Measurements from ENCODE around the gene ZNF608.

GRCh38 chr5:124704594-124705284 lies 41.7 kb downstream of the ZNF608 start:
- TF ChIP-seq POLR2A (IDR thresholded peaks at IDR 0.05; ENCODE audit: low read depth, low read length) (no peak), TAF1 (IDR thresholded peaks at IDR 0.05; ENCODE audit: low read depth, low read length) (no peak), PAX5 (IDR thresholded peaks at IDR 0.05; ENCODE audit: insufficient read depth, low read length, severe bottlenecking) (no peak), POLR2AphosphoS5 (IDR thresholded peaks at IDR 0.05; ENCODE audit: low read depth, low read length) (no peak), POU2F2 (IDR thresholded peaks at IDR 0.05; ENCODE audit: low read depth, low read length) (no peak)

Data from GM12891 (cell line).